Muscle layer of colon (tissue), 2 donors: ENCODE results near the gene DHCR7.

Experiments used
- H3K27ac ChIP-seq: one replicate; pipeline ENCODE4 v1.7.0; 2013; ENCODE audit warnings: low read depth, mild to moderate bottlenecking, low read length, moderate library complexity
- H3K27me3 ChIP-seq, 2 donors: one replicate each; pipeline ENCODE4 v1.7.0; 2013; ENCODE audit warnings: low read length in 2 of 2, mild to moderate bottlenecking in 2 of 2; ENCODE audit not compliant: insufficient read depth in 2 of 2, control insufficient read depth in 1 of 2
- H3K36me3 ChIP-seq: one replicate; pipeline ENCODE4 v1.7.0; 2013; ENCODE audit warnings: mild to moderate bottlenecking, low read length; ENCODE audit not compliant: insufficient read depth
- H3K4me1 ChIP-seq: one replicate; pipeline ENCODE4 v1.7.0; 2013; ENCODE audit warnings: mild to moderate bottlenecking, low read length; ENCODE audit not compliant: insufficient read depth
- H3K4me3 ChIP-seq, 2 donors: one replicate each; pipeline ENCODE4 v1.7.0; 2013; ENCODE audit warnings: low read length in 2 of 2, low read depth in 1 of 2, mild to moderate bottlenecking in 1 of 2, moderate library complexity in 1 of 2
- H3K9ac ChIP-seq: one replicate; pipeline ENCODE4 v1.7.0; 2013; ENCODE audit warnings: low read length
- H3K9me3 ChIP-seq: one replicate; pipeline ENCODE4 v1.7.0; 2013; ENCODE audit warnings: mild to moderate bottlenecking, low read length
- donor health status: abdominal sarcoma.
- donor health status: Adenocarcinoma of cecum.

DHCR7 gene

DNA sequence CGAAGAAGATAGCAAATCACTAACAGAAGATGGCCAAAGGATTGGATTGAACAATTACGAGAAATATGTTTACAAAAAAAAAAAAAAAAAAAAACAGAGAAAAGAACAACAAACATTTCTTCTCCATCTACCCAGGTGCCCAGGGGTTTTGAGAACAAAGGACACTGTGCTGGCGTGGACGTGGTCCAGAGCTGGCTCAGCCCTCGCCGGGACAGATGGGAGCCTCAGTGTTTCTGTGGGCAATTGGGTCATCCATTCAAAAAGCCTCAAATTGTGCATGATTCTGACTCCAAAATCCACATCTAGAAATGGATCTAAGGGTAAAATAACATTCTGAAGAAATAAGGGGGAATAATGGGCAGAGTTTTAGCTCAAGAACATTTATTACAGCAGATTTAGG, 63.1 kb downstream of the DHCR7 start:
- Histone ChIP-seq H3K27ac (no peak overlapping the region), H3K36me3 (no peaks in the 10 kb centered on the region), H3K9ac (no peak overlapping the region), H3K4me1 (no peaks in the 10 kb centered on the region), H3K27me3 (no peaks in the 10 kb centered on the region), H3K4me3 (no peak overlapping the region), H3K9me3 (no peaks in the 10 kb centered on the region)

- Histone ChIP-seq H3K9ac (no peak overlapping the region), H3K27me3 (no peaks in the 10 kb centered on the region), H3K4me1 (no peaks in the 10 kb centered on the region), H3K9me3 (no peaks in the 10 kb centered on the region), H3K4me3 (no peak overlapping the region), H3K27ac (no peak overlapping the region), H3K36me3 (no peaks in the 10 kb centered on the region)
Observed at GRCh38 chr11:71384561-71384960, 63.6 kb downstream of the DHCR7 start.
